ENCODE results near the gene TMEM175.

Gene TMEM175

DNA sequence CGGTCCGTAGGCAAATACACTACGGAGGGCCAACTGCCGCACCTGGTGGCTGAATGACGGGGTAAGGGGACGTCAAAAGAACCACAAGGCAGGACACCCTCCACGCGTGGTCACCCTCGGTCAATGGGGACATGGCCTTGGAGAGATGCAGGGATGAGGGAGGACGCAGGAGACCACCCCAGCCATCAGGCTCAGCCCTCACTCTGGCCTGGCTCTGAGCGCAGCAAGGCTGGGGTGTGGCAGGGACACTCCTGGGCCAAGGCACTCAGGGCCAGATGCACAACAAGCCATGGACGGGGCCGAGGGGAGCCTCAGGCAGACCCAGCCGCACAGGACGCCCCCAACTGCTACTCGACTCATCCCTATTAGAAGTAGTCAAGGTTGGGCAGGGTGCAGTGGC, 36.7 kb upstream of the TMEM175 start (continued):
- TF ChIP-seq, protein P1, sequence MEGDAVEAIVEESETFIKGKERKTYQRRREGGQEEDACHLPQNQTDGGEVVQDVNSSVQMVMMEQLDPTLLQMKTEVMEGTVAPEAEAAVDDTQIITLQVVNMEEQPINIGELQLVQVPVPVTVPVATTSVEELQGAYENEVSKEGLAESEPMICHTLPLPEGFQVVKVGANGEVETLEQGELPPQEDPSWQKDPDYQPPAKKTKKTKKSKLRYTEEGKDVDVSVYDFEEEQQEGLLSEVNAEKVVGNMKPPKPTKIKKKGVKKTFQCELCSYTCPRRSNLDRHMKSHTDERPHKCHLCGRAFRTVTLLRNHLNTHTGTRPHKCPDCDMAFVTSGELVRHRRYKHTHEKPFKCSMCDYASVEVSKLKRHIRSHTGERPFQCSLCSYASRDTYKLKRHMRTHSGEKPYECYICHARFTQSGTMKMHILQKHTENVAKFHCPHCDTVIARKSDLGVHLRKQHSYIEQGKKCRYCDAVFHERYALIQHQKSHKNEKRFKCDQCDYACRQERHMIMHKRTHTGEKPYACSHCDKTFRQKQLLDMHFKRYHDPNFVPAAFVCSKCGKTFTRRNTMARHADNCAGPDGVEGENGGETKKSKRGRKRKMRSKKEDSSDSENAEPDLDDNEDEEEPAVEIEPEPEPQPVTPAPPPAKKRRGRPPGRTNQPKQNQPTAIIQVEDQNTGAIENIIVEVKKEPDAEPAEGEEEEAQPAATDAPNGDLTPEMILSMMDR (tag by site-specific recombination; IDR thresholded peaks at IDR 0.05), result no peak

DNA sequence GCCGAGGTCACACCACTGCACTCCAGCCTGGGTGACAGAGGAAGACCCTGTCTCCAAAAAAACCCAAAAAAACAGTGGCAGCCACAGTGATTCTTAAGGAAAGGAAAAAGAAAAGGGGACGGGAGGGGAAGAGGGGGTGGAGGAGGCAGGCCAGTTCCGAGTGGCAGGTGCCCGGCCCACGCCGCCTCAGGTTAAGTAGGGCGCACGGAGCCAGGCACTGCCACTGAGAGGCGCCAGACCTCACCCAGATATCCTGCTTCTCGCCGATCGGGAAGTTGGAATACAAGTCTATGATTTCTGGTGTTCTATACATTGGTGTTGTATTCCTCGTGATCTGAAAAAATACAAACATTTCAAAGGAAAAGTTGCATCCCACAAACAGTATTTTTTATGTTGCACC, 36.0 kb upstream of the TMEM175 start:
- no peak overlapping the region for H3K4me3 ChIP-seq (ENCODE audit: low read depth, low read length)
- no peaks in the 10 kb centered on the region for H3K4me1 ChIP-seq (ENCODE audit: control insufficient read depth, insufficient read depth, low read length)
- H3K27ac ChIP-seq (ENCODE audit: extremely low read depth, low read depth, low read length), result no peak overlapping the region
- H3K9me3 ChIP-seq (ENCODE audit: control insufficient read depth, insufficient read depth, low read depth, low read length), result no peaks in the 10 kb centered on the region
- H3K36me3 ChIP-seq (ENCODE audit: control insufficient read depth in 2 of 2, insufficient read depth in 1 of 2, low read length in 2 of 2), result peaks cover 0 to 57% of the 10 kb centered on the region in 2 experiments; a peak in 1 of 3 replicates
- ChIA-PET POLR2A (no interaction called here), CTCF (no interaction called here)
- TF ChIP-seq ZNF19 (tag by site-specific recombination; IDR thresholded peaks at IDR 0.05; ENCODE audit: low read depth), result no peak
- no peak for TF ChIP-seq ZNF658 (tag by site-specific recombination; IDR thresholded peaks at IDR 0.05)
- no peak for TF ChIP-seq ZNF571 (tag by site-specific recombination; IDR thresholded peaks at IDR 0.05)
- TF ChIP-seq, protein P2, sequence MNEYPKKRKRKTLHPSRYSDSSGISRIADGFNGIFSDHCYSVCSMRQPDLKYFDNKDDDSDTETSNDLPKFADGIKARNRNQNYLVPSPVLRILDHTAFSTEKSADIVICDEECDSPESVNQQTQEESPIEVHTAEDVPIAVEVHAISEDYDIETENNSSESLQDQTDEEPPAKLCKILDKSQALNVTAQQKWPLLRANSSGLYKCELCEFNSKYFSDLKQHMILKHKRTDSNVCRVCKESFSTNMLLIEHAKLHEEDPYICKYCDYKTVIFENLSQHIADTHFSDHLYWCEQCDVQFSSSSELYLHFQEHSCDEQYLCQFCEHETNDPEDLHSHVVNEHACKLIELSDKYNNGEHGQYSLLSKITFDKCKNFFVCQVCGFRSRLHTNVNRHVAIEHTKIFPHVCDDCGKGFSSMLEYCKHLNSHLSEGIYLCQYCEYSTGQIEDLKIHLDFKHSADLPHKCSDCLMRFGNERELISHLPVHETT (tag by site-specific recombination; IDR thresholded peaks at IDR 0.05), result no peak
- no peak for TF ChIP-seq ZNF169 (tag by site-specific recombination; IDR thresholded peaks at IDR 0.05)
- TF ChIP-seq ZNF202 (tag by site-specific recombination; IDR thresholded peaks at IDR 0.05; ENCODE audit: borderline replicate concordance), result no peak
- TF ChIP-seq, protein P3, sequence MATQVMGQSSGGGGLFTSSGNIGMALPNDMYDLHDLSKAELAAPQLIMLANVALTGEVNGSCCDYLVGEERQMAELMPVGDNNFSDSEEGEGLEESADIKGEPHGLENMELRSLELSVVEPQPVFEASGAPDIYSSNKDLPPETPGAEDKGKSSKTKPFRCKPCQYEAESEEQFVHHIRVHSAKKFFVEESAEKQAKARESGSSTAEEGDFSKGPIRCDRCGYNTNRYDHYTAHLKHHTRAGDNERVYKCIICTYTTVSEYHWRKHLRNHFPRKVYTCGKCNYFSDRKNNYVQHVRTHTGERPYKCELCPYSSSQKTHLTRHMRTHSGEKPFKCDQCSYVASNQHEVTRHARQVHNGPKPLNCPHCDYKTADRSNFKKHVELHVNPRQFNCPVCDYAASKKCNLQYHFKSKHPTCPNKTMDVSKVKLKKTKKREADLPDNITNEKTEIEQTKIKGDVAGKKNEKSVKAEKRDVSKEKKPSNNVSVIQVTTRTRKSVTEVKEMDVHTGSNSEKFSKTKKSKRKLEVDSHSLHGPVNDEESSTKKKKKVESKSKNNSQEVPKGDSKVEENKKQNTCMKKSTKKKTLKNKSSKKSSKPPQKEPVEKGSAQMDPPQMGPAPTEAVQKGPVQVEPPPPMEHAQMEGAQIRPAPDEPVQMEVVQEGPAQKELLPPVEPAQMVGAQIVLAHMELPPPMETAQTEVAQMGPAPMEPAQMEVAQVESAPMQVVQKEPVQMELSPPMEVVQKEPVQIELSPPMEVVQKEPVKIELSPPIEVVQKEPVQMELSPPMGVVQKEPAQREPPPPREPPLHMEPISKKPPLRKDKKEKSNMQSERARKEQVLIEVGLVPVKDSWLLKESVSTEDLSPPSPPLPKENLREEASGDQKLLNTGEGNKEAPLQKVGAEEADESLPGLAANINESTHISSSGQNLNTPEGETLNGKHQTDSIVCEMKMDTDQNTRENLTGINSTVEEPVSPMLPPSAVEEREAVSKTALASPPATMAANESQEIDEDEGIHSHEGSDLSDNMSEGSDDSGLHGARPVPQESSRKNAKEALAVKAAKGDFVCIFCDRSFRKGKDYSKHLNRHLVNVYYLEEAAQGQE (tag by site-specific recombination; IDR thresholded peaks at IDR 0.05), result no peak
- no peak for TF ChIP-seq ZNF132 (tag by site-specific recombination; IDR thresholded peaks at IDR 0.05; ENCODE audit: borderline replicate concordance)
- TF ChIP-seq, protein P4, sequence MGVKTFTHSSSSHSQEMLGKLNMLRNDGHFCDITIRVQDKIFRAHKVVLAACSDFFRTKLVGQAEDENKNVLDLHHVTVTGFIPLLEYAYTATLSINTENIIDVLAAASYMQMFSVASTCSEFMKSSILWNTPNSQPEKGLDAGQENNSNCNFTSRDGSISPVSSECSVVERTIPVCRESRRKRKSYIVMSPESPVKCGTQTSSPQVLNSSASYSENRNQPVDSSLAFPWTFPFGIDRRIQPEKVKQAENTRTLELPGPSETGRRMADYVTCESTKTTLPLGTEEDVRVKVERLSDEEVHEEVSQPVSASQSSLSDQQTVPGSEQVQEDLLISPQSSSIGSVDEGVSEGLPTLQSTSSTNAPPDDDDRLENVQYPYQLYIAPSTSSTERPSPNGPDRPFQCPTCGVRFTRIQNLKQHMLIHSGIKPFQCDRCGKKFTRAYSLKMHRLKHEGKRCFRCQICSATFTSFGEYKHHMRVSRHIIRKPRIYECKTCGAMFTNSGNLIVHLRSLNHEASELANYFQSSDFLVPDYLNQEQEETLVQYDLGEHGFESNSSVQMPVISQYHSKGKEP (tag by site-specific recombination; IDR thresholded peaks at IDR 0.05), result no peak
- TF ChIP-seq ZEB2 (tag by site-specific recombination; IDR thresholded peaks at IDR 0.05), result no peak
- TF ChIP-seq, protein P5, sequence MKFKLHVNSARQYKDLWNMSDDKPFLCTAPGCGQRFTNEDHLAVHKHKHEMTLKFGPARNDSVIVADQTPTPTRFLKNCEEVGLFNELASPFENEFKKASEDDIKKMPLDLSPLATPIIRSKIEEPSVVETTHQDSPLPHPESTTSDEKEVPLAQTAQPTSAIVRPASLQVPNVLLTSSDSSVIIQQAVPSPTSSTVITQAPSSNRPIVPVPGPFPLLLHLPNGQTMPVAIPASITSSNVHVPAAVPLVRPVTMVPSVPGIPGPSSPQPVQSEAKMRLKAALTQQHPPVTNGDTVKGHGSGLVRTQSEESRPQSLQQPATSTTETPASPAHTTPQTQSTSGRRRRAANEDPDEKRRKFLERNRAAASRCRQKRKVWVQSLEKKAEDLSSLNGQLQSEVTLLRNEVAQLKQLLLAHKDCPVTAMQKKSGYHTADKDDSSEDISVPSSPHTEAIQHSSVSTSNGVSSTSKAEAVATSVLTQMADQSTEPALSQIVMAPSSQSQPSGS (tag by site-specific recombination; IDR thresholded peaks at IDR 0.05; ENCODE audit: low read depth), result no peak
- TF ChIP-seq SALL2 (tag by site-specific recombination; IDR thresholded peaks at IDR 0.05; ENCODE audit: borderline replicate concordance), result no peak
- no peak for TF ChIP-seq ZBTB1 (tag by site-specific recombination; IDR thresholded peaks at IDR 0.05)
- TF ChIP-seq, protein P6, sequence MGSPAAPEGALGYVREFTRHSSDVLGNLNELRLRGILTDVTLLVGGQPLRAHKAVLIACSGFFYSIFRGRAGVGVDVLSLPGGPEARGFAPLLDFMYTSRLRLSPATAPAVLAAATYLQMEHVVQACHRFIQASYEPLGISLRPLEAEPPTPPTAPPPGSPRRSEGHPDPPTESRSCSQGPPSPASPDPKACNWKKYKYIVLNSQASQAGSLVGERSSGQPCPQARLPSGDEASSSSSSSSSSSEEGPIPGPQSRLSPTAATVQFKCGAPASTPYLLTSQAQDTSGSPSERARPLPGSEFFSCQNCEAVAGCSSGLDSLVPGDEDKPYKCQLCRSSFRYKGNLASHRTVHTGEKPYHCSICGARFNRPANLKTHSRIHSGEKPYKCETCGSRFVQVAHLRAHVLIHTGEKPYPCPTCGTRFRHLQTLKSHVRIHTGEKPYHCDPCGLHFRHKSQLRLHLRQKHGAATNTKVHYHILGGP (tag by site-specific recombination; IDR thresholded peaks at IDR 0.05), result no peak
- TF ChIP-seq, protein P7, sequence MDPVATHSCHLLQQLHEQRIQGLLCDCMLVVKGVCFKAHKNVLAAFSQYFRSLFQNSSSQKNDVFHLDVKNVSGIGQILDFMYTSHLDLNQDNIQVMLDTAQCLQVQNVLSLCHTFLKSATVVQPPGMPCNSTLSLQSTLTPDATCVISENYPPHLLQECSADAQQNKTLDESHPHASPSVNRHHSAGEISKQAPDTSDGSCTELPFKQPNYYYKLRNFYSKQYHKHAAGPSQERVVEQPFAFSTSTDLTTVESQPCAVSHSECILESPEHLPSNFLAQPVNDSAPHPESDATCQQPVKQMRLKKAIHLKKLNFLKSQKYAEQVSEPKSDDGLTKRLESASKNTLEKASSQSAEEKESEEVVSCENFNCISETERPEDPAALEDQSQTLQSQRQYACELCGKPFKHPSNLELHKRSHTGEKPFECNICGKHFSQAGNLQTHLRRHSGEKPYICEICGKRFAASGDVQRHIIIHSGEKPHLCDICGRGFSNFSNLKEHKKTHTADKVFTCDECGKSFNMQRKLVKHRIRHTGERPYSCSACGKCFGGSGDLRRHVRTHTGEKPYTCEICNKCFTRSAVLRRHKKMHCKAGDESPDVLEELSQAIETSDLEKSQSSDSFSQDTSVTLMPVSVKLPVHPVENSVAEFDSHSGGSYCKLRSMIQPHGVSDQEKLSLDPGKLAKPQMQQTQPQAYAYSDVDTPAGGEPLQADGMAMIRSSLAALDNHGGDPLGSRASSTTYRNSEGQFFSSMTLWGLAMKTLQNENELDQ (tag by site-specific recombination; IDR thresholded peaks at IDR 0.05; ENCODE audit: low read depth), result no peak
- TF ChIP-seq ZNF560 (tag by site-specific recombination; IDR thresholded peaks at IDR 0.05; ENCODE audit: borderline replicate concordance), result no peak
- TF ChIP-seq, protein P8, sequence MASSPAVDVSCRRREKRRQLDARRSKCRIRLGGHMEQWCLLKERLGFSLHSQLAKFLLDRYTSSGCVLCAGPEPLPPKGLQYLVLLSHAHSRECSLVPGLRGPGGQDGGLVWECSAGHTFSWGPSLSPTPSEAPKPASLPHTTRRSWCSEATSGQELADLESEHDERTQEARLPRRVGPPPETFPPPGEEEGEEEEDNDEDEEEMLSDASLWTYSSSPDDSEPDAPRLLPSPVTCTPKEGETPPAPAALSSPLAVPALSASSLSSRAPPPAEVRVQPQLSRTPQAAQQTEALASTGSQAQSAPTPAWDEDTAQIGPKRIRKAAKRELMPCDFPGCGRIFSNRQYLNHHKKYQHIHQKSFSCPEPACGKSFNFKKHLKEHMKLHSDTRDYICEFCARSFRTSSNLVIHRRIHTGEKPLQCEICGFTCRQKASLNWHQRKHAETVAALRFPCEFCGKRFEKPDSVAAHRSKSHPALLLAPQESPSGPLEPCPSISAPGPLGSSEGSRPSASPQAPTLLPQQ (tag by site-specific recombination; IDR thresholded peaks at IDR 0.05), result no peak
- TF ChIP-seq MYNN (tag by site-specific recombination; IDR thresholded peaks at IDR 0.05; ENCODE audit: borderline replicate concordance), result no peak
- no peak for TF ChIP-seq SP3 (tag by site-specific recombination; IDR thresholded peaks at IDR 0.05)

Measured in HEK293 (cell line).